ENCODE data around the gene SORD.
"Not testable (repeated sequence)": the region's sequence is repeated elsewhere in the genome, so short reads cannot be mapped to it uniquely, and the experiment has no call there.

SORD gene

DNA sequence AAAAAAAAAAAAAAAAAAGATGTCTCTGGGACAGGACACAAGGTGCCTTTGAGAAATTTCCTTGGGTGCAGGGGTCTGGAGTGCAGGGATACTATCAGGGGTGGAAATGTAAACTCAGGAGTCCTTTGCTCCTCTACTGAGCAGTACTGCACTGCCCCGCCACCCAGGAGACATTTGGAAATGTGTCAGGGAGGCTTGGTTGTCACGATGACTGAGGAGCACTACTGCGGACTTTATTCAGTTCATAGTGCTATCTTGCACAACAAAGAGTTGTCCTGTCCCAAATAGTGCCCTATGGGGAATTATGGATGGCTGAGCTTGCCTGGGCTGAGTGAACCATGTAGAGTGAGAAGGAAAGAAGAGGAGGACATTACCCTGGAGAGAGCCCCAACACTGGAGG lies 2.6 kb downstream of the SORD start:
- not testable (repeated sequence) for DNase-seq

DNA sequence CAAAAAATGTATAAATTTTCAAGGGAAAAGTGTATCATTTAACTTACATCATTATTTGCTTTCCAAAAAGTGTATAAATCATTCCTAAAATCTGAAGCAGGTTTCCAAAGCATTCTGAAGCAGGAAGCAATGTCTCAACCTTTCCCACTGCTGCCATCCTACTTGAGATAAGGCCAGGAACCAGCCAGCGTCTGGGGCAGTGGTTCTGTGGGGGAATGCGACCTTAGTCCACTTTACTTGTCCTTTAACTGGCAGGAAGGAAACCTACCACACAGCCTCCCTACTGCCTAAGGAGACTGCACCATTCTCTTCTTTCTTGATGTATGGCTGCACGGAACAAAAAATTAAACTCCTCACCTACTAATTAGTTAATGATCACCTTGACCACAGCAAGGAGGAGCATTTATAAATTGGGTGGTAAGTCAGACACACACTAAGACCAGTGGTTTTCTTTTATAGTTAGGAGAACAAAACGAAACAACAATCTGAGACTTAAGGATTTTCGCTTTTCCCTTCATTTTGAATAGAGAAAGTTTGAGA lies 3.7 kb downstream of the SORD start:
- peak; percentile 32 for DNase-seq

DNA sequence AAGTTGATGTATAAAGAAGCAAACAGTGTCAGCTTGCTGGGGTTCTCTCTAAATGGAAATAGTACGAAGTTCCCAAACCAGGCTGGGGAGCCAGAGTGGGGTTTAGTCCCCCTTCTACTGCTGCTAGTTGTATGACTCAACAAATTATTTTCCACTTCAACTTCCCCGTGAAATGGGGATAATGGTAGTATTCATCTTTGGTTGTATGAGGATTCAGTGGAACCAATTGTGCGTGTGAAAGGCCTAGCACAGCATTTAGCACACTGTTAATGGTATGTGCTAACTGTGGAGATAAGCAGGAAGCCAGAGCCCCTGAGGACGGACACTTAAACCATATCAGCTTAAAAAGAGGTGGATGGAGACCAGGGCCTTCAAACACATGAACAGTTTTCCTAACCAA lies 4.2 kb downstream of the SORD start:
- DNase-seq = no peak

DNA sequence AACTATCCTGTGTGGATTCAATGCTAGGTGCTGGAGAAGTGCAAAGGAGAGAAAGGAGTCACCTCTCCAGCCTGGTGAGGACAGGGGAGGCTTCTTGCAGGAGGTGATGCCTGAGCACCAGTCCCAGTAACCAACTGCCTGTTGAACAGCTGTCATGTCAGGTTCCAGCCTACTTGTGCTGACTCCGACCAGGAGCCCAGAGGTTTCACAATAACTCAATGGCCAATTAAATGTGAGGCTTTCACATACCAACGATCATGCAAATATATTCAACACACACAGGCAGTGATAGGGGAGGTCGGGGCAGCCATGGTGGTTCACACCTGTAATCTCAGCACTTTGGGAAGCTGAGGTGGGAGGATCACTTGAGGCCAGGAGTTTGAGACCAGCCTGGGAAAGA lies 7.7 kb downstream of the SORD start:
- no peak for DNase-seq

DNA sequence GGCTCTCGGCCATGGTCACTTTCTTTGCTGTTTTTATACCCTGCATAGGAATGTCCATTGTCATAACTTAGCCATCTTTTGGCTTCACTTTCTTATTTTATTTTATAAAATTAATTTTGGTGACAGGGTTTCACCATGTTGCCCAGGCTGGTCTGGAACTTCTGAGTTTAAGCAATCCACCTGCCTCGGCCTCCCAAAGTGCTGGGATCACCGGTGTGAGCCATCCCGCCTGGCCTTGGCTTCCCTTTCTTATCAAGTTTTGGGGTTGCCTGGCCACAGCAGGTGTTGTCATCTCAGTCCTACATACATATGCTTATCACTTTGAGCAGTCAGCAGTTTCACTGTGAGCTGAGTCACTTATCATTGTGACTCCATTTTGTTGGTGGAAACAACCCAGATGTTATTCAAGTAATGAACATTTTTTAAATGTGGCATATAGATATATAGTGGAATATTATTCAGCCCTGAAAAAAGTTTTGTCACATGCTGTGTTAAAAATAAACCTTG lies 8.6 kb downstream of the SORD start:
- not testable (repeated sequence) for DNase-seq

DNA sequence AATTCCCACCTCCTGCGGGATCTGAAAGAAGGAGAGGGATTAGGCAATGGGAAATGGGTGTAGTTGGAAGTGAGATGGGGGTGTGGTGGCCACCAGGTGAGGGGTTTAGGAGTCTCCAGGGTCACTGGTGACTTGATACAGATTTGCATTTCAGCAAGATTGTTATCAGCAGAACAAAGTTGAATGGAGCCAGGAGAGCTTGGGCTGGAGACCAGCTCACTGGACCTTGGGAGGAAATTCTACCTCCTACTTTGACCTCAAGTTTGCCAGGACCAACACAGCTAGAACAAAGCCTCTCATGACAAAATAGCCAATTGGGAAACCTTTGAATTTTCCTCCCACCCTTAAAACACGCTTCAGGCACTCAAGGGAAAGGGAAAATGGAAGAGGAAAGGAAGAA lies 9.5 kb downstream of the SORD start:
- not testable (repeated sequence) for DNase-seq

DNA sequence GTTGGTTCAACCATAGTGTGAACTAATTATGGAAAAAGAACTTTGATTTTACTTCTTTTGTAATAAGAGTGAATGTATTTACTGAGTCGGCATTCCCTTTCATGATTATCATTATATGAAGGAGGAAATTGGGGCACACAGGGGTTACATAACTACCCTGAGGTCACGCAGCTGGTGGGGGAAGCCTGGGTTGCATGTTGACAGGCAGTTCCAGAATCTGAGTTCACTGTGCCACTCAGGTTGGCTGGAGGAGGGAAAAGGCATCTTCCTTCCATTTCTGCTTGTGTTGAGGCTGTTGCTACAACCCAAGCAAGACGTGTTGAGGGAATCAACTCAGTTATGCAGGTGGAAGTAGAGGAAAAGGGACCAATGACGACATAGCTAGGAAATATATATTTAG lies 11.1 kb downstream of the SORD start:
- not testable (repeated sequence) for DNase-seq

DNA sequence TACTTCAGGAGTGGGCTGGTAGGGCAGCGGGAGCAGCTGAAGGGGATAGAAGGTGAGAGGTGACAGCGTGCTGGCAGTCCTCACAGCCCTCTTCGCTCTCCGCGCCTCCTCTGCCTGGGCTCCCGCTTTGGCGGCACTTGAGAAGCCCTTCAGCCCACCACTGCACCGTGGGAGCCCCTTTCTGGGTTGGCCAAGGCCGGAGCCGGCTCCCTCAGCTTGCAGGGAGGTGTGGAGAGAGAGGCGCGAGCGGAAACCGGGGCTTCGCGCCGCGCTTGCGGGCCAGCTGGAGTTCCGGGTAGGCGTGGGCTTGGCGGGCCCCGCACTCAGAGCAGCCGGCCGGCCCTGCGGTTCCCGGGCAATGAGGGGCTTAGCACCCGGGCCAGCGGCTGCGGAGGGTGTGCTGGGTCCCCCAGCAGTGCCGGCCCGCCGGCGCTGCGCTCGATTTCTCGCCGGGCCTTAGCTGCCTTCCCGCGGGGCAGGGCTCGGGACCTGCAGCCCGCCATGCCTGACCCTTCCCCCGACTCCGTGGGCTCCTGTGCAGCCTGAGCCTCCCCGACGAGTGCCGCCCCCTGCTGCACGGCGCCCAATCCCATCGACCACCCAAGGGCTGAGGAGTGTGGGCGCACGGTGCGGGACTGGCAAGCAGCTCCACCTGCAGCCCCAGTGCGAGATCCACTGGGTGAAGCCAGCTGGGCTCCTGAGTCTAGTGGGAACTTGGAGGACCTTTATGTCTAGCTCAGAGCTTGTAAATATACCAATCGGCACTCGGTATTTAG lies 11.8 kb downstream of the SORD start:
- not testable (repeated sequence) for DNase-seq

DNA sequence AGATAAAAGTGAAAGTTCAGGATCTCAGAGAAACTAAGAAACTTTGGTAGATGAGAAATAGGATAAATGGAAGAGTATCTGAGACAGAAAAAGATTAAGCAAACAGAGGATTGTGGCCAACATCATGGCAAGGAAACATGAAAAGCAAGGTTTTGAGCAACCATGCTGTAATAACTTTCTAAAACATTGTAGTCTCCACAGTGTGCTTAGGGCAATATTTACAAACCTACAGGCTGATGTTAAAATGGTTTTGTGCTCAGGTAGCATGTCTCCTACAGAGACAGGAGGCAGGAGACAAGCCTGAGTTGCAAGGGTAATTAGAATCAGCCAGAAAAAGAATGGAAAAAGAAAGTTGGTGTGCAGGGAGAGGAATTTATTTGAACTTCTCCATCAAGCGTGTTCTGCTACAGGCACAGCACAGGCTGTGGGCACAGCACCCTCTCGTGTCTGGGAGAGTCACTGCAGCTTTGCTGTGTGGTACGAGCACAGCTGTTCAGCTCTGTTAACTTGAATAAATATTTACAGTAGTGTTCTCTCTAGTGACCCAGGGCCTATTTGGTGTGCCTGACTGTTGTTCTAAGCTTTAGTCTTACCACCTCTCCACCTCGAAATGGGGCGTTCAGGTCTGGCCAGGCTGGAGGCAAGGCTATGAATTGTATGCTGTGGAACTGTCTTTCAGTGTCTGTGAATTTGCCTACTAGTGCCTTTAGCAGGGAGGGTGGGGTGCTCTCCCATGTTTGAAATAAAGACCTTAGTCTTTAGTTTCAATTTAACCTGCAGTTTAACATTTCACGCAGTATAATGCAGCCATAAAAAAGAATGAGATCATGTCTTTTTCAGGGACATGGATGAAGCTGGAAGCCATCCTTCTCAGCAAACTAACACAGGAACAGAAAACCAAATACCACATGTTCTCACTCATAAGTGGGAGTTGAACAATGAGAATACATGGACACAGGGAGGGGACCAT lies 14.1 kb downstream of the SORD start:
- peak; percentile 80 for DNase-seq

DNA sequence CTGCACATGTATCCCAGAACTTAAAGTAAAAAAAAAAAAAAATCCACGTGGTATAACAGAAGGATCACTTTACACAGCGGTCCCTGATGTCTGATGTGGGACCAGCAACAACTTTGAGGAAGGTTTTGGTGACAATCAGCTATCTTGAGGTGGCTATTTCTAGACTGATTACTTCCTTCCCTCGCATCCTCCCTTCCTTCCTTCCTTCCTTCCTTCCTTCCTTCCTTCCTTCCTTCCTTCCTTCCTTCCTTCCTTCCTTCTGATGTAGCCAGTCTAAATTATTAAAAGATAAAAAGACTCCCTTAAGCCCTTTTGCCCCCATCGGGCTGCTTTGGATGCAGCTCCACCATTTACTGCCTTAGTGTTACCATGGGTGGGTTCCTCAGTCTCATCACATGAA lies 14.9 kb downstream of the SORD start:
- DNase-seq = no peak

DNA sequence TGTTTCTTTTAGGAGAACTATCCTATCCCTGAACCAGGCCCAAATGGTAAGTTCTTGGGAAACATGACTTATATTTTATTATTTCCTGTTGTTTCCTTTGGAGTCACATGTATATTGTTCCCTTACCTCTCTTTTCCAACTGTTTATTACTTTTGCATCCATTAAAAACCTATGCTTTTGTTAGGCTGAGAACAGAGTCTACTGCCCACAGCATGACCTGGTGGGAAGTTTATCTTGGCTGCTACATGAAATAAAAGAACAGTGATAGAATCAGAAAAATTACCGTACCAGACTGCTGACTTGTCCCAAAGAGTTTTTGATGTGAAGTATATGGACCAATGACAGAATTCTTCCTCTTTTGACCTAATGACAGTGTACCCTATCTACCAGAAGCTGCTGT lies 17.4 kb downstream of the SORD start:
- DNase-seq = not testable (repeated sequence)

DNA sequence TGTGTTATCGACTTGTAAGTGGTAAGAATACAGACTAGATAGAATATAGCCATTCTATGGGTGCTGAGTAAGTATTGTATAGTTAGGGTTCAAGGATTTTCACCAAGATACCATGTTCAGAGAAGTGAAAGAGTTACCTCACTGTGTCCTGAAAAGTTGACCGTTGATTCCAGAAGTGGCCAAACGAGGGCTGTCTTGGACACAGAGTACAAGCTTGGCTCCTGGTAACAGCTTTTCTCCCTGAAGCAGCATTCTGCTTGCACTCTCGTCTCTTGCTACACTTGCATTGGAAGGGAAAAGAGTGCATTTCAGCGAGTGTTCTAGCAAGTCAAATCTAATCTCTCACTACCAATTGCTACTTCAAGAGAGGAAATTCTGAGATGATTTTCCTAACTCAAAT lies 18.5 kb downstream of the SORD start:
- DNase-seq = not testable (repeated sequence)

DNA sequence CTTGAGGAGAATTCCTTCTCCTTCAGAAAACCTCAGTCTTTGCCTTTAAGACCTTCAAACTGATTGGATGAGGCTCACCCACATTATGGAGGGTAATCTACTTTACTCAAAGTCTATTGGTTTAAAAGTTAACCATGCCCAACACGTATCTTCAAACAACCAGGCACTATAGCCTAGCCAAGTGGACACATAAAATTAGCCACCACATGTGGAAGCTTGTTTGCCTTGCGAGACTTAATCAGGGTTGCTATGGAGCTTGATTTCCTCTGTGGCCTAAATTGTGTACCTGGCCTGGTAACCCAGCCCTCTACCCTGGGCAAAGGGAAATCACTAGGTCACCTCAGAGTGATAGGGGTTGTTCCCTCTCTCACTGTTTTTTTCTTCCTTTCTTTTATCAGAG lies 19.9 kb downstream of the SORD start:
- DNase-seq = not testable (repeated sequence)

DNA sequence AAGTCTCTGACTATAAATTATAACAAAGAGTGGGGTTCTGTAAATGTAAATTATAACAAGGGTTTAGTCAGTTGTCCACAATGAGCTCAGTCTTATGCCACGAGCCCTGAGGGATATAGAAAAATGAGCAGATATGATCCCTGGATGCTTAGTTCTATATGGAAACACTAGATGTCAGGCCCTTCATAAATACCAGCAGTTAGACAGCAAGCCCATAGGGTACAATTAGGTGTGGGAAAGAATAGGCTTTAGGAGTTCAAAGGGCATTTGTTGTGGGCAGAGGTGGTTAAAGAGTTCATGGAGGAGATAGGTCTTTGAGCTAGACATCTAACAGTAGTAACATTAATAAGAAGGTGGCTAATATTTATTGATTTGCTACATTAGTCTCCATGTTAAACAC lies 21.3 kb downstream of the SORD start:
- not testable (repeated sequence) for DNase-seq

DNA sequence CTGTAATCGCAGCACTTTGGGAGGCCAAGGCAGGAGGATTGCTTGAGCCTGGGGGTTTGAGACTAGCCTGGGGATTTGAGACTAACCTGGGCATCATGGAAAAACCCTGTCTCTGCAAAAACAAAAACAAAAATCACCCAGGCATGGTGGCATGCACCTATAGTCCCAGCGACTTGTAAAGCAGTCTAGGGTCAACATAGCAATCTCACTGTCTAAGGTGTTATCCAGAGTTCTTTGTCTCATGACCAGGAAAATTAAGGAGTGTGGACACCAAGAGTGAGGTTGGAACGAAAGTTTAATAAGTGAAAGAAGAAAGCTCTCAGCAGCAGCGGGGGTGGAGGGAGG lies 25.4 kb downstream of the SORD start:
- not testable (repeated sequence) for DNase-seq

DNA sequence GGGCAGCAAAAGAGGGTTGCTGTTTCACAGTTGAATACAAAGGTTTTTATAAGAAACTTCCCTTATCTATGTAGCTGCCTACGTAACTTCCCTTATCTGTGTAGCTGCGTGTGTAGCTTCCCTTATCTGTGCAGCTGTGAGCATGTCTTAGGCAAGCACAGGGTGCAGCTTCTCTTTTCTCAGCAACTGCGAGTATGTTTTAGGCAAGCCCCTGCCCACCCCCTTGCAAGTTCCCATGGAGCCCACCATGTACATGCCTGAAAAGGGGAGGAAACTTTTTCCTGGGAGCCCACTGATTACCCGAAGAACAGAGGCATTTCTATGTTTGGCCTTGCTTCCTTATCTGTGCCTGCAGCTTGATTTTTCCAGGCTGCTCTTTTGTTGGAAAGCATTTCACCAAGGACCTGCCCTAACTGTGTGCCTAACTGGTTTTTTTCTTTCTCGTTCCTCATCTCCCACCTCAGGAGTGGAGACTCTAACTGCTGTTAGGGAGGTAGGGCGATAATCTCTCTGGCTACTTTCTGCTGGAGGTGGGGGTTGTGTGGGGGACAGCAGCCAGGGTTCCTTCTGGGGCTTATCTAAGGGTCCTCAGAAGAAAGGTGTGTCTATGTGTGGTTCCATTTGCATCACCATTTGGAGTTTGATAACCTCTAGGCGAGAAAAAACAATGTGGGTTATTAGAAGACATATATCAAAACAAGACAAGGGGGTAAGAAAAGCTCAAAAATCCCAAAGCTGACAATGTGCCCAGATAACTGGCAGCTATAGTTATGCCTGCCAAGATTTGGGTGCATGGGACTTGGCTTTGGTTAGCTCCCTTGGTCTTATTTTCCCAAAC lies 26.0 kb downstream of the SORD start:
- no peak for DNase-seq

DNA sequence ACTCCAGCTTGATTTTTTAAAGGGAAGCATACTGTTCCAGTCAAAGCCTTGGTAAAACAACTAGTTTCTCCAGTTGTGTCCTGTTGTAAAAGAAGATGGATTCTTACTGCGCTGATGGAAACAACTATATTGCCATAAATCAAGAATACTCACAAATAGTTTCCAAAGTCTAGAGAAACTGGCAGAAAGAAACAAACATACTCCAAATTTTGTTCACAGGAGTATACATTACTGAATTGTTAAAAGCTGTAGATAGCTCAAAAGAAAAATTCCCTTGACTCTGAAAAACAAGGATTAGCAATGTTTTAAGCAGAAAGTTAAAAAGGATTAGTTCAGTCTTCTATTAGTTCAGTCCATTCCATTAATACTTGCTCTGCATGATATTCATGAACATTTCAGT lies 27.6 kb downstream of the SORD start:
- DNase-seq = no peak

DNA sequence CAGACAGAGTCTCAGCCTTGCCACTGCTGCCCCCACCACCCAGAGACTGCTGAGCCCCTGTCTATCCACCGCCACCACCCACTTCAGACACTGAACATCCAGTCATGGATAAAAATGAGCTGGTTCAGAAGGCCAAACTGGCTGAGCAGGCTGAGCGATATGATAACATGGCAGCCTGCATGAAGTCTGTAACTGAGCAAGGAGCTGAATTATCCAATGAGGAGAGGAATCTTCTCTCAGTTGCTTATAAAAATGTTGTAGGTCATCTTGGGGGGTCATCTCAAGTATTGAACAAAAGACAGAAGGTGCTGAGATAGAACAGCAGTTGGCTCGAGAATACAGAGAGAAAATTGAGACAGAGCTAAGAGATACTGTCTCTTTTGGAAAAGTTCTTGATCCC lies 29.7 kb downstream of the SORD start:
- not testable (repeated sequence) for DNase-seq

DNA sequence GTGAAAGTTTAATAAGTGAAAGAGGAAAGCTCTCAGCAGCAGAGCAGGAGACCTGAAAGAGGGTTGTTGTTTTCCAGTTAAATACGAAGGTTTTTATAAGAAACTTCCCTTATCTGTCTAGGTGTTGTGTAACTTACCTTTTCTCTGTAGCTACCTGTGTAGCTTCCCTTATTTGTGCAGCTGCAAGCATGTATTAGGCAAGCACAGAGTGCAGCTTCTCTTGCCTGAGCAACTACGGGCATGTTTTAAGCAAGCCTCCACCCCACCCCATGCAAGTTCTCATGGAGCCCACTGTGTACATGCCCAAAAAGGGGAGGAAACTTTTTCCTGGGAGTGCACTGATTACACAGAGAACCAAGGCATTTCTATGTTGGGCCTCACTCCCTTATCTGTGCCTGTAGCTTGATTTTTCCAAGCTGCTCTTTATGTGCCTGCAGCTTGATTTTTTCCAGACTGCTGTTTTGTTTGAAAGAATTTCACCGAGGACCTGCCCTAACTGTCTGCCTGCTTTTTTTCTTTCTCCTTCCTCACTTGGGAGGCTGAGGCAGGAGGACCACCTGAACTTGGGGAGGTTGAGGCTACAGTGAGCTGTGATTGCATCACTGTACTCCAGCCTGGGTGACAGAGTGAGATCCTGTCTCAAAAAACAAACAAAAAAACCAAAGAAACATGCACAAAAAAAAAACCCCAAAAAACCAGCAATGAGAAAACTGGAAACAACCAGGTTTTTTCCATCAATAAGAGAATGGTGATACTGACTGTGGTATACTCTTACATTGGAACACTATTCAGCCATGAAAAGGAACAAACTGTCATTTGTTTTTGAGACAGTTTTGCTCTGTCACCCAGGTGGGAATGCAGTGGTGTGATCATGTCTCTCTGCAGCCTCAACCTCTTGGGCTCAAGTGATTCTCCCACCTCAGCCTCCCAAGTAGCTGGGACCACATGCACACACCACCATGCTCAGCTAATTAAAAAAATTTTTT lies 36.0 kb downstream of the SORD start:
- DNase-seq = not testable (repeated sequence)

DNA sequence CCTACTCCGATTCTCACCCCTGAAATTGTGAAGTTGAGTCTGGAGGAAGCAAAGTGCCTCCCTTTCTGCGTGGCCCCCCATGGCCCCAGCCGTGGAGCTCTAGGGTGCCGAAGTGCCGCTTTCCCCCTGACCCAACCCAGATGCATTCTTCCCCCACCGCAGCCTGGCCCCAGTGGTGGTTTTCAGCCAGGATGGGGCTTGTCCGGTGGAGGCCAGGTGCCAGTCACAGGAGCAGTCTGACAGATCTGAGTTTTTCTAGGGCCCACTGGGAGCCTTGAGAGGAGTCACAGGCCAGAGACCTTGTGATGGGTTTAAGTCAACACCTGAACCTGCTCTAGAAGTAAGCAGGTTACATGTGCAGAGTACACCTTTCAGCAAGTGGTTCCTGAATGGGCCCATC lies 39.3 kb downstream of the SORD start:
- DNase-seq = not testable (repeated sequence)

DNA sequence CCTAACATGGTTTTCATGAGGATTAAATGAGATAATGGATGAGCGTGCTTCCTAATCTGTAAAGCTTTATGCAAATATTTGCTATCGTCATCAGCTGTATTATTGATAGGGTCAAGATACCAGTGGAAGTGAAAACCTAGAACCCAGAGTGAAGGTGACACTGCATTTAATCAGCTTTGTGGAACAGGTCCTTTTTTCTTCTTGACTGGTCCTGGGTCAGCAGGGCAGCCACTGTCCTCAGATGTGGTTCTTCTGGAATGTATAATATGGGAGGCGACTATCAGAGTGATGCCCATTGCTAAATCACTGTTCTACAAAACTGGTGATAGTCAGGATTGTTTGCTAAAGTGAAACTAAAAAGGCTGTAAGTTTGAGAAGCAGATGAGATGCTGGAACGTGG lies 41.4 kb downstream of the SORD start:
- peak; percentile 51 for DNase-seq

Measured in kidney glomerular epithelial cell (primary cell).